PC-9 (cell line): ENCODE results near the gene KRT27.

Experiments
- CTCF ChIP-seq: fragments of 200-600 bp; sonication (generic); conservative IDR thresholded peaks from 2 replicates; pipeline ENCODE4 v1.6.1; 2017; ENCODE audit warnings: mixed run types, antibody characterized with exemption, mild to moderate bottlenecking, moderate library complexity
- EZH2 ChIP-seq: fragments of 200-600 bp; sonication (generic); IDR thresholded peaks from 2 replicates; pipeline ENCODE4 v1.8.0; 2017; ENCODE audit warnings: antibody characterized with exemption, low read depth

GRCh38 chr17:40793832-40794231, 11.5 kb upstream of the KRT27 start:
- TF ChIP-seq CTCF: no peak
- no peak for TF ChIP-seq EZH2
